Measurements from ENCODE around the gene PLCB1.

DNA sequence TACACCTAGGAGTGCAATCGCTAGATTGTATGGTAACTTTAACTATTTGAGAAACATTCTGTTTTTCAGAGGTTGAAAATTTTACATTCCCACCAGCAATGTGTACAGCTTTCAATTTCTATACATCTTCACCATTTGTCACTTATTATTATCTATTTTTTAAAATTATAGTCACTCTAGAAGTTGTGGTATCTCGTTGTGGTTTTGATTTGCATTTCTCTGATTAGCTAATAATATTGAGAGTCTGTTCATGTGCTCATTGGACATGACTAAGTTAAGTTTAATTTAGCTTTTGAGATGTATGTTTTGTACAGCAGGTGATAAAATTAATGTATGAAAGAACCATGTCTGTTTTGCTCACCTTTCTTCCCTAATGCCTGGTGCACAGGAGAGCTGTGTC is 34.8 kb upstream of the PLCB1 start:
- TF ChIP-seq, protein P1, sequence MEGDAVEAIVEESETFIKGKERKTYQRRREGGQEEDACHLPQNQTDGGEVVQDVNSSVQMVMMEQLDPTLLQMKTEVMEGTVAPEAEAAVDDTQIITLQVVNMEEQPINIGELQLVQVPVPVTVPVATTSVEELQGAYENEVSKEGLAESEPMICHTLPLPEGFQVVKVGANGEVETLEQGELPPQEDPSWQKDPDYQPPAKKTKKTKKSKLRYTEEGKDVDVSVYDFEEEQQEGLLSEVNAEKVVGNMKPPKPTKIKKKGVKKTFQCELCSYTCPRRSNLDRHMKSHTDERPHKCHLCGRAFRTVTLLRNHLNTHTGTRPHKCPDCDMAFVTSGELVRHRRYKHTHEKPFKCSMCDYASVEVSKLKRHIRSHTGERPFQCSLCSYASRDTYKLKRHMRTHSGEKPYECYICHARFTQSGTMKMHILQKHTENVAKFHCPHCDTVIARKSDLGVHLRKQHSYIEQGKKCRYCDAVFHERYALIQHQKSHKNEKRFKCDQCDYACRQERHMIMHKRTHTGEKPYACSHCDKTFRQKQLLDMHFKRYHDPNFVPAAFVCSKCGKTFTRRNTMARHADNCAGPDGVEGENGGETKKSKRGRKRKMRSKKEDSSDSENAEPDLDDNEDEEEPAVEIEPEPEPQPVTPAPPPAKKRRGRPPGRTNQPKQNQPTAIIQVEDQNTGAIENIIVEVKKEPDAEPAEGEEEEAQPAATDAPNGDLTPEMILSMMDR (optimal IDR thresholded peaks at IDR 0.05 in 1 of 3, IDR thresholded peaks at IDR 0.05 in 1 of 3, conservative IDR thresholded peaks at IDR 0.05 in 1 of 3; ENCODE audit: extremely low read depth in 1 of 3, insufficient read depth in 2 of 3, low read length in 3 of 3), result no peak
- TF ChIP-seq EZH2 (IDR thresholded peaks at IDR 0.05; ENCODE audit: low read length), result no peak

Data from keratinocyte (primary cell).